ENCODE data around the gene ISG20.

ISG20 gene

DNA sequence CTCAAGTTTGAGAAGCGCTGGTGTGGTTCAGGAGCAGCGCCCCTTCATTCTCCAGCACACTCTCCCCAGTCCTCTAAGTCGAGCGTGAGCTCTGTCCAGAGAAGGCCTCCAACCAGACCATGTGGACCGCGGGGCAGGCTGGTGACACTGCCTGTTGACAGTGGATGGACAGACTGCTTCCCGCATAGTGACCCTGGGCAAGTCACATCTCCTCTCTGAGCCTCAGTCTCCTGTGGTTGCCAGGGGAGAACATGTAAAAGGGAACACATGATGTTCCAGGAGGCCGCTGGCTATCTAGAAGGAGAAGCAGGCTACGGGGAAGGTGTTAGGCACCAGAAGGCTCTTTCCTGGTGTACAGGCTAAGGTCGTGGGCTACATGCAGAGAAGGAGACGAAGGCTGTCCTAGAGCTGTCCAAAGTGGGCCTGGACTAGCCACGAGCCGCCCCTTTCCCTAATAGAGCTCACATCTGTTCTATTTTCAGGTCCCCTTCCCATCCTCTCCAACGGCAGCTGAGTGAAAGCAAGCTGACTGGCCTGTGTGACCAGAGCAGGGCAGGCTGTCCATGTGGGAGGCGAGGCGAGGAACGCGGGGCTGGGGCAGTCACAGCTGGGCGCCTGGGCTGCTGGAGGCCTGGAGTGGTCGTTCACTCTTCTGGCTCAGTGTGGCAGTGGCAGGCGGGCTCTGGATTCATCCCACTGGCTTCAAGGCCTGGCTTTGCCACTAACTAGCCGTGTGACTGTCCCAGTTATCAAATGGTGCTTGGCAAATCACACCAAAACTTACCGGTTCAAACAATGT lies 11.1 kb downstream of the ISG20 start:
- Histone ChIP-seq H3K4me3 (ENCODE audit: low read depth, low read length) (no peak overlapping the region), H3K9me3 (ENCODE audit: control insufficient read depth, insufficient read depth, low read length) (no peaks in the 10 kb centered on the region), H3K27me3 (ENCODE audit: control insufficient read depth, insufficient read depth, low read length) (no peaks in the 10 kb centered on the region), H3K27ac (ENCODE audit: low read depth, low read length) (peak overlapping the region; percentile 65), H3K36me3 (ENCODE audit: control insufficient read depth, insufficient read depth, low read length) (no peaks in the 10 kb centered on the region), H3K9ac (ENCODE audit: low read depth, low read length) (no peak overlapping the region), H3K4me1 (ENCODE audit: control insufficient read depth, insufficient read depth, low read length) (peaks cover 12% of the 10 kb centered on the region)

DNA sequence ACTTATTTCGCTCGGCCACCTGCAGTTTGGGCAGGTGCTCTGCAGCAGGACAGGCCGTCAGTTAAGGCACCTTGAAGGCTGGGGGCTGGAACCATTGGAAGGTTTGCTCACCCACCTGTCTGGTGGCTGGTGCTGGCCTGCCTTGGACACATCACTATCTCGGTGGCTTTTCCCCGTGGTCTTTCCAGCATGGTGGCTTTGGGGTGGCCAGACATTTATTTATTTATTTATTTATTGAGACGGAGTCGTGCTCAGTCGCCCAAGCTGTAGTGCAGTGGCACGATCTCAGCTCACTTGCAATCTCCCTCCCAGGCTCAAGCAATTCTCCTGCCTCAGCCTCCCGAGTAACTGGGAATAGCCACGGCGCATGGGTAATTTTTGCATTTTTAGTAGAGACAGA lies 11.7 kb downstream of the ISG20 start:
- H3K27ac ChIP-seq (ENCODE audit: low read depth, low read length): no peak overlapping the region
- H3K9me3 ChIP-seq (ENCODE audit: control insufficient read depth, insufficient read depth, low read length): no peaks in the 10 kb centered on the region
- H3K4me1 ChIP-seq (ENCODE audit: control insufficient read depth, insufficient read depth, low read length): peaks cover 12% of the 10 kb centered on the region
- no peak overlapping the region for H3K4me3 ChIP-seq (ENCODE audit: low read depth, low read length)
- no peaks in the 10 kb centered on the region for H3K36me3 ChIP-seq (ENCODE audit: control insufficient read depth, insufficient read depth, low read length)
- no peaks in the 10 kb centered on the region for H3K27me3 ChIP-seq (ENCODE audit: control insufficient read depth, insufficient read depth, low read length)
- H3K9ac ChIP-seq (ENCODE audit: low read depth, low read length): no peak overlapping the region

DNA sequence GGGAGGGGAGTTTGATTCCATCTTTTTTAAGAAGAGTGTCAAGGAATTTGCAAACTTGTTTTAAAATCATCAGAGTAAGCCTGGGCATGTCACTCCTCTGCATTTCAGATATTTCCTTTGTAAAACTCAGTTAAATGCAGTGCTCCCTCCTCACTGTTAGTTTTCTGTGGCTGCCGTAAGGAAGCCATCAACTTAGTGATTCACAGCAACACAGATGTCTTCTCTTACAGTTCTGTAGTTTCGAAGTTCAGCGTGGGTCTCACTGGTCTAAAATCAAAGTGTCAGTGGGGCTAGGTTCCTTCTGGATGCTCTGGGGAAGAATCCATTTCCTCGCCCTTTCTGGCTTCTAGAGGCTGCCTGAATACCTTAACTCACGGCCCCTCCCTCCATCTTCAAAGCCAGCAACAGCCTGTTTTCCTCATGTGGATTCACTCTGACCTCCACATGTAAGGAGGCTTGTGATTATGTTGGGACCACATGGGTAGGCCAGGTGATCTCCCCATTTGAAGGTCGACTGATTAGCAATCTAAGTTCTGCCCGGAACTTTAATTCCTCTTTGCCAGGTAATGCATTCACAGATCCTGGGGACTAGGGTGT lies 12.4 kb downstream of the ISG20 start:
- Histone ChIP-seq H3K4me3 (ENCODE audit: low read depth, low read length) (no peak overlapping the region), H3K4me1 (ENCODE audit: control insufficient read depth, insufficient read depth, low read length) (peaks cover 12% of the 10 kb centered on the region), H3K9me3 (ENCODE audit: control insufficient read depth, insufficient read depth, low read length) (no peaks in the 10 kb centered on the region), H3K27ac (ENCODE audit: low read depth, low read length) (no peak overlapping the region), H3K9ac (ENCODE audit: low read depth, low read length) (no peak overlapping the region), H3K36me3 (ENCODE audit: control insufficient read depth, insufficient read depth, low read length) (no peaks in the 10 kb centered on the region), H3K27me3 (ENCODE audit: control insufficient read depth, insufficient read depth, low read length) (no peaks in the 10 kb centered on the region)

DNA sequence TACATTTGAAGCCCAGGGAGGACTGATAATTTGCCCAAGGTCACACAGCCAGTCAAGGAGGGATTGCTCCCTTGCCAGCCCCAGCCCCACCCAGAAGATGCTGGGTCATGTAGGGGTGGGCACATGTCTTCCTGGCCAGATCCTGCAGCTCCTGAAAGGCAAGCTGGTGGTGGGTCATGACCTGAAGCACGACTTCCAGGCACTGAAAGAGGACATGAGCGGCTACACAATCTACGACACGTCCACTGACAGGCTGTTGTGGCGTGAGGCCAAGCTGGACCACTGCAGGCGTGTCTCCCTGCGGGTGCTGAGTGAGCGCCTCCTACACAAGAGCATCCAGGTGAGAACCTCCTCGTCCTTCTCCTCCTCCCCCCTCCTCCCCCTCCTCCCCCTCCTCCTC lies 13.2 kb downstream of the ISG20 start:
- Histone ChIP-seq H3K36me3 (ENCODE audit: control insufficient read depth, insufficient read depth, low read length) (no peaks in the 10 kb centered on the region), H3K4me1 (ENCODE audit: control insufficient read depth, insufficient read depth, low read length) (peaks cover 12% of the 10 kb centered on the region), H3K27me3 (ENCODE audit: control insufficient read depth, insufficient read depth, low read length) (no peaks in the 10 kb centered on the region), H3K9ac (ENCODE audit: low read depth, low read length) (no peak overlapping the region), H3K9me3 (ENCODE audit: control insufficient read depth, insufficient read depth, low read length) (no peaks in the 10 kb centered on the region), H3K4me3 (ENCODE audit: low read depth, low read length) (no peak overlapping the region), H3K27ac (ENCODE audit: low read depth, low read length) (no peak overlapping the region)

GRCh38 chr15:88652456-88653199 lies 13.8 kb downstream of the ISG20 start:
- no peaks in the 10 kb centered on the region for H3K36me3 ChIP-seq (ENCODE audit: control insufficient read depth, insufficient read depth, low read length)
- H3K4me1 ChIP-seq (ENCODE audit: control insufficient read depth, insufficient read depth, low read length): peaks cover 12% of the 10 kb centered on the region
- H3K27ac ChIP-seq (ENCODE audit: low read depth, low read length): no peak overlapping the region
- no peaks in the 10 kb centered on the region for H3K9me3 ChIP-seq (ENCODE audit: control insufficient read depth, insufficient read depth, low read length)
- no peak overlapping the region for H3K9ac ChIP-seq (ENCODE audit: low read depth, low read length)
- no peaks in the 10 kb centered on the region for H3K27me3 ChIP-seq (ENCODE audit: control insufficient read depth, insufficient read depth, low read length)
- no peak overlapping the region for H3K4me3 ChIP-seq (ENCODE audit: low read depth, low read length)

- Histone ChIP-seq H3K9ac (ENCODE audit: low read depth, low read length) (no peak overlapping the region), H3K4me3 (ENCODE audit: low read depth, low read length) (no peak overlapping the region), H3K4me1 (ENCODE audit: control insufficient read depth, insufficient read depth, low read length) (peaks cover 14% of the 10 kb centered on the region), H3K27ac (ENCODE audit: low read depth, low read length) (no peak overlapping the region), H3K36me3 (ENCODE audit: control insufficient read depth, insufficient read depth, low read length) (no peaks in the 10 kb centered on the region), H3K27me3 (ENCODE audit: control insufficient read depth, insufficient read depth, low read length) (no peaks in the 10 kb centered on the region), H3K9me3 (ENCODE audit: control insufficient read depth, insufficient read depth, low read length) (no peaks in the 10 kb centered on the region)
Measured at GRCh38 chr15:88653200-88654064, 14.6 kb downstream of the ISG20 start.

- Histone ChIP-seq H3K4me3 (ENCODE audit: low read depth, low read length) (no peak overlapping the region), H3K4me1 (ENCODE audit: control insufficient read depth, insufficient read depth, low read length) (peaks cover 16% of the 10 kb centered on the region), H3K36me3 (ENCODE audit: control insufficient read depth, insufficient read depth, low read length) (no peaks in the 10 kb centered on the region), H3K9me3 (ENCODE audit: control insufficient read depth, insufficient read depth, low read length) (no peaks in the 10 kb centered on the region), H3K27me3 (ENCODE audit: control insufficient read depth, insufficient read depth, low read length) (no peaks in the 10 kb centered on the region), H3K27ac (ENCODE audit: low read depth, low read length) (no peak overlapping the region), H3K9ac (ENCODE audit: low read depth, low read length) (no peak overlapping the region)
Measured at GRCh38 chr15:88654430-88655102, 15.8 kb downstream of the ISG20 start.

DNA sequence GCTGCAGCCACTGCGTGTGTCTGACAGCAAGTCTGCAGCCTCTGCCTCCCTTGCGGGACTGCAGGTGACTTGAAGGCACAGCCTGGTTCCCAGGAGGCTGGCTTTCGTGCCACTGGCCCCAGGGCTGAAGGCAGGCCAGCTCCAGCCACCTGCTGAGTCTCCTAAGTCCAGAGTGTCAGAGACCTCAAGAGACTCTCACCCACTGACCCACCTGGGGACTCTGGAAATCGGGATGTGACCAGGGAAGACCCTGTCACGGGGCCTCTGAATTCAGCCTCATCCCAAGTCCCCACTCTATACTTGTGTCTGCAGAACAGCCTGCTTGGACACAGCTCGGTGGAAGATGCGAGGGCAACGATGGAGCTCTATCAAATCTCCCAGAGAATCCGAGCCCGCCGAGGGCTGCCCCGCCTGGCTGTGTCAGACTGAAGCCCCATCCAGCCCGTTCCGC lies 16.3 kb downstream of the ISG20 start:
- Histone ChIP-seq H3K9ac (ENCODE audit: low read depth, low read length) (no peak overlapping the region), H3K4me3 (ENCODE audit: low read depth, low read length) (no peak overlapping the region), H3K4me1 (ENCODE audit: control insufficient read depth, insufficient read depth, low read length) (peaks cover 16% of the 10 kb centered on the region), H3K27me3 (ENCODE audit: control insufficient read depth, insufficient read depth, low read length) (no peaks in the 10 kb centered on the region), H3K9me3 (ENCODE audit: control insufficient read depth, insufficient read depth, low read length) (no peaks in the 10 kb centered on the region), H3K27ac (ENCODE audit: low read depth, low read length) (no peak overlapping the region), H3K36me3 (ENCODE audit: control insufficient read depth, insufficient read depth, low read length) (no peaks in the 10 kb centered on the region)

DNA sequence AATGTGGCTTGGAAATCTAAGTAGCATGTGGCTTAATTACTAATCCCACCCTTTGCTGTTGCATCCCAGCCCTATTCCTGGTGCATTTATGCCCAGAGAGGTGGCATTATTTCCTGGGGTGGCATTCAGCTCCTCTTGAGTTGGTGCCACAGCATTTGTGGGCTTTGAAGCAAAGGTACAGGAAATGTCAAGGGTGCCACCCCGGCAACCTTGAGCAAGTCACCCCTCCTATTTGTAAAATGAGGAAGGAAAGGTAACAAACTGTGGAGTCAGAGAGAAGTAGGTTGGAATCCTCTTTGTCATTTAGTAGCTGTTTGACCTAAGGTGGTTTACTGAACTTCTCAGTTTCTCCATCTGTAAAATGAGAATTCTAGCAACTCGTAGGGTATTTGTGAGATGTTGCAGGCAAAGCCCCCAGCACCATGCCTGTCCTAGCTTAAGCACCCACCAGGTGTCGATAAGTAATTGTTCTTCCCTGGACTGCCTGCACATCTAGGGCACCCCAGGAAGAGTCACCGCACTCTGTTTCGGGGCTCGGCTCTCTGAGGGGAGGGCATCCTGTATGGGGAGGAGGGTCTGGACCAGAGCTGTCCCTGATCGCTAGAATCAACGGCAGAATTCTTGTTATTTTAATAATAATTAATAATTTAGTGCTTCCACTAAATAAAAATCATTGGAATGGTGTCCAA lies 17.1 kb downstream of the ISG20 start:
- H3K4me1 ChIP-seq (ENCODE audit: control insufficient read depth, insufficient read depth, low read length): peaks cover 16% of the 10 kb centered on the region
- no peaks in the 10 kb centered on the region for H3K36me3 ChIP-seq (ENCODE audit: control insufficient read depth, insufficient read depth, low read length)
- H3K9ac ChIP-seq (ENCODE audit: low read depth, low read length): no peak overlapping the region
- H3K4me3 ChIP-seq (ENCODE audit: low read depth, low read length): no peak overlapping the region
- no peaks in the 10 kb centered on the region for H3K9me3 ChIP-seq (ENCODE audit: control insufficient read depth, insufficient read depth, low read length)
- no peak overlapping the region for H3K27ac ChIP-seq (ENCODE audit: low read depth, low read length)
- no peaks in the 10 kb centered on the region for H3K27me3 ChIP-seq (ENCODE audit: control insufficient read depth, insufficient read depth, low read length)

- H3K27me3 ChIP-seq (ENCODE audit: control insufficient read depth, insufficient read depth, low read length): no peaks in the 10 kb centered on the region
- H3K36me3 ChIP-seq (ENCODE audit: control insufficient read depth, insufficient read depth, low read length): no peaks in the 10 kb centered on the region
- peaks cover 11% of the 10 kb centered on the region for H3K4me1 ChIP-seq (ENCODE audit: control insufficient read depth, insufficient read depth, low read length)
- no peak overlapping the region for H3K27ac ChIP-seq (ENCODE audit: low read depth, low read length)
- no peak overlapping the region for H3K9ac ChIP-seq (ENCODE audit: low read depth, low read length)
- no peak overlapping the region for H3K4me3 ChIP-seq (ENCODE audit: low read depth, low read length)
- no peaks in the 10 kb centered on the region for H3K9me3 ChIP-seq (ENCODE audit: control insufficient read depth, insufficient read depth, low read length)
Measured at GRCh38 chr15:88656760-88657221, 18.0 kb downstream of the ISG20 start.

Measured in HUES48 (cell line).